ENCODE measurements around the gene NDUFS6. TPM values are rescaled to one million over a fixed set of nuclear protein-coding genes. Genes with fewer than 3 reads are reported as not detected.
"Not testable (repeated sequence)": the region's sequence is repeated elsewhere in the genome, so short reads cannot be mapped to it uniquely, and the experiment has no call there.

NDUFS6 gene
- total RNA-seq, 1 donor from 2014 or later, result 48.5 TPM

- DNase-seq, result no peak
These were observed 16.8 kb upstream of the NDUFS6 start for GRCh38 chr5:1784197-1785050.

- no peak for DNase-seq
These were observed 16.1 kb upstream of the NDUFS6 start for GRCh38 chr5:1785062-1785461.

GRCh38 chr5:1785984-1786383, 15.2 kb upstream of the NDUFS6 start:
- no peak for DNase-seq

- DNase-seq, result no peak
These were observed 14.4 kb upstream of the NDUFS6 start for GRCh38 chr5:1786621-1787471.

- DNase-seq, result no peak
These were observed 13.6 kb upstream of the NDUFS6 start for GRCh38 chr5:1787472-1788047.

- DNase-seq, result no peak
These were observed 13.0 kb upstream of the NDUFS6 start for GRCh38 chr5:1788200-1788599.

GRCh38 chr5:1788828-1789227, 12.4 kb upstream of the NDUFS6 start:
- no peak for DNase-seq

GRCh38 chr5:1789438-1789833, 11.8 kb upstream of the NDUFS6 start:
- peak; percentile 54 for DNase-seq

GRCh38 chr5:1789834-1790471, 11.3 kb upstream of the NDUFS6 start:
- DNase-seq, result peak; percentile 80

GRCh38 chr5:1791176-1791575, 10.0 kb upstream of the NDUFS6 start:
- DNase-seq, result no peak

GRCh38 chr5:1792842-1793266, 8.4 kb upstream of the NDUFS6 start:
- peak; percentile 85 for DNase-seq

GRCh38 chr5:1793301-1793740, 7.9 kb upstream of the NDUFS6 start:
- DNase-seq, result peak; percentile 66

GRCh38 chr5:1793966-1794900, 7.0 kb upstream of the NDUFS6 start:
- DNase-seq, result peak; percentile 36

GRCh38 chr5:1794901-1795290, 6.3 kb upstream of the NDUFS6 start:
- no peak for DNase-seq

GRCh38 chr5:1795506-1795905, 5.7 kb upstream of the NDUFS6 start:
- no peak for DNase-seq

- no peak for DNase-seq
These were observed 5.3 kb upstream of the NDUFS6 start for GRCh38 chr5:1795931-1796330.

GRCh38 chr5:1796371-1797102, 4.7 kb upstream of the NDUFS6 start:
- no peak for DNase-seq

- DNase-seq, result no peak
These were observed 4.0 kb upstream of the NDUFS6 start for GRCh38 chr5:1797103-1797800.

- DNase-seq, result no peak
These were observed 3.4 kb upstream of the NDUFS6 start for GRCh38 chr5:1797855-1798254.

GRCh38 chr5:1798589-1798988, 2.6 kb upstream of the NDUFS6 start:
- DNase-seq, result not testable (repeated sequence)

All from dermis blood vessel endothelial cell (primary cell).